Measurements from ENCODE around the gene RBP4.

Gene RBP4

GRCh38 chr10:93595378-93596161 is 5.5 kb downstream of the RBP4 start:
- peak; percentile 89 for DNase-seq

GRCh38 chr10:93594518-93594917 is 6.5 kb downstream of the RBP4 start:
- no peak for DNase-seq

GRCh38 chr10:93593749-93594148 is 7.3 kb downstream of the RBP4 start:
- DNase-seq = no peak

- DNase-seq = no peak
Measured at GRCh38 chr10:93593254-93593653, 7.8 kb downstream of the RBP4 start.

GRCh38 chr10:93591065-93591808 is 9.8 kb downstream of the RBP4 start:
- no peak for DNase-seq

GRCh38 chr10:93590638-93591037 is 10.4 kb downstream of the RBP4 start:
- no peak for DNase-seq

- DNase-seq = no peak
Measured at GRCh38 chr10:93589648-93590562, 11.1 kb downstream of the RBP4 start.

- DNase-seq = no peak
Measured at GRCh38 chr10:93584445-93584844, 16.6 kb downstream of the RBP4 start.

- peak; percentile 66 for DNase-seq
Measured at GRCh38 chr10:93580828-93581227, 20.2 kb downstream of the RBP4 start.

- no peak for DNase-seq
Measured at GRCh38 chr10:93579985-93580711, 20.9 kb downstream of the RBP4 start.

- DNase-seq = no peak
Measured at GRCh38 chr10:93579089-93579488, 21.9 kb downstream of the RBP4 start.

- no peak for DNase-seq
Measured at GRCh38 chr10:93577565-93577964, 23.5 kb downstream of the RBP4 start.

GRCh38 chr10:93576888-93577287 is 24.1 kb downstream of the RBP4 start:
- DNase-seq = no peak

- DNase-seq = no peak
Measured at GRCh38 chr10:93573924-93574323, 27.1 kb downstream of the RBP4 start.

GRCh38 chr10:93573051-93573909 is 27.8 kb downstream of the RBP4 start:
- no peak for DNase-seq

GRCh38 chr10:93572606-93573005 is 28.4 kb downstream of the RBP4 start:
- DNase-seq = no peak

- DNase-seq = no peak
Measured at GRCh38 chr10:93570383-93570782, 30.7 kb downstream of the RBP4 start.

- no peak for DNase-seq
Measured at GRCh38 chr10:93568105-93568390, 33.0 kb downstream of the RBP4 start.

GRCh38 chr10:93567277-93568104 is 33.5 kb downstream of the RBP4 start:
- no peak for DNase-seq

- no peak for DNase-seq
Measured at GRCh38 chr10:93566435-93567276, 34.4 kb downstream of the RBP4 start, which contains the start of gene FFAR4. Gene FFAR4, plus strand, starts transcription at chr10:93566665. Its CDS starts 56 bp downstream, at chr10:93566721.
